NAMALWA (cell line): ENCODE data around the gene ZNF804B.

Experiments used
- DNase-seq: peaks from one replicate; pipeline ENCODE4 v3.0.0-alpha.2; 2015; ENCODE audit warnings: low spot score

Gene ZNF804B

DNA sequence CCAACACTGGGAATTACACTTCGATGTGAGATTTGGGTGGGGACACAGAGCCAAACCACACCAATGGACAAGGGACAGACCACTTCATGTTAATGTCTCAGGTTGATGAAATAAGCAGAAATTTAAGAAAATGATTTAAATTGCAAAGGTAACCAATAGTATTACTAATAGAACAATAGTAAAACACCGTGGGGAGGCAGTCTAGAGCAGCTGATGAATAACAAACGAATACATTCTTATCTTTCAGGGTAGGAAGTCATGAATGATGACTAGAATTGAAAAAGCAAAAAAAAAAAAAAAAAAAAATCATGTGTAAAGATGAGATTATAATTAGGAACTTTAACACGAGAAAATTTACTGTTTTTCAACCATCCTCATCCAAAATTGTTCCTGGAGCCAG is 207.9 kb downstream of the ZNF804B start:
- DNase-seq, result no peak

DNA sequence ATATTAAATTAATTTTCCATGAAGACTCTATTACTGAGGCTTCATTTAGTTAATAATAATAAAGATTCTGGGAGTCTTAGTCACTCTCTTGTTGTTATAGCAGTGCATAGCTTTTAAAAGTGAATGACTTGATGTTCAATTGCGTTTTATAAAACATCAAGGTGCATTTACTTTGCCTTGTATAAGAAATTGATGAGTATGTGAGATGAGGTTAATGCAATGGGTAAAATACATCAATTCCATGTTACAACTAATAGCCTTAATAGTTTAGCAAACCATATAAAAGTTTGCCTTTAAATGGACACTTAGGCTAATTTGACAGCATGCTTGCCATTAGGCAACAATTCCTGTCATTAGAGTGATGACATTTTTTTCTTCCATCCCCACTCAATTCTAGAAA is 209.7 kb downstream of the ZNF804B start:
- DNase-seq, result no peak

DNA sequence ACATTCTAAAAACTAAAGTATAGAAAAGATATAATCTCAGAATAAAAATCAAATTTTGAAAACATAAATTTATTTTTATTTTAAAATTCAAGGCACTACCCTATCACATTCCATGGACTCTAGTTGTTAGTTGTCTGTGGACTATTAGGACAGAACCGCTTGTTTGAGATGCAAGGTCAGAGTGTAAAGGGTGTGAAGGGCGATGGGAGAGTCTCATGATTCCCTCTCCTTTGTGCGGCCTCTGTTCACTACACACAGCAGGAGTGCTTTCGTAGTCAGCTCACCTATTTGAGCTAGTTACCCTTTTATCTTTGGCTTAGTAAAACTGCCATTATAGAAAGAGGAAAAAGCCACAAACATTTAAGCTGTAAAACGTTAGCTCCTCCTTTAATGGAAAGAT is 225.8 kb downstream of the ZNF804B start:
- DNase-seq, result no peak

GRCh38 chr7:89001306-89001705 is 241.8 kb downstream of the ZNF804B start:
- DNase-seq, result no peak

GRCh38 chr7:89002981-89003956 is 243.8 kb downstream of the ZNF804B start:
- peak; percentile 67 for DNase-seq

DNA sequence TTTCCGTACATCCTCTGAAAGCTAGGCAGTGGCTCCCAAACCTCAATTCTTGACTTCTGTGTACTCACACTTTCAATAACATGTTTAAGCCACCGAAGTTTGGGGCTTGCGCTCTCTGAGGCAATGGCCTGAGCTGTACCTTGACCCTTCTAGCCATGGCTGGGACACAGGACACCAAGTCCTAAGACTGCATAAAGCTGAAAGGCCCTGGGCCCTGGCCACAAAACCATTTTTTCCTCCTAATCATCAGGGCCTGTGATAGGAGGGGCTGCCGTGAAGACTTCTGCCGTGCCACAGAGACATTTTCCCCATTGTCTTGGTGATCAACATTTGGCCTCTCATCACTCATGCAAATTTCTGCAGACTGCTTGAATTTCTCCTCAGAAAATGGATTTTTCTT is 252.5 kb downstream of the ZNF804B start:
- no peak for DNase-seq

DNA sequence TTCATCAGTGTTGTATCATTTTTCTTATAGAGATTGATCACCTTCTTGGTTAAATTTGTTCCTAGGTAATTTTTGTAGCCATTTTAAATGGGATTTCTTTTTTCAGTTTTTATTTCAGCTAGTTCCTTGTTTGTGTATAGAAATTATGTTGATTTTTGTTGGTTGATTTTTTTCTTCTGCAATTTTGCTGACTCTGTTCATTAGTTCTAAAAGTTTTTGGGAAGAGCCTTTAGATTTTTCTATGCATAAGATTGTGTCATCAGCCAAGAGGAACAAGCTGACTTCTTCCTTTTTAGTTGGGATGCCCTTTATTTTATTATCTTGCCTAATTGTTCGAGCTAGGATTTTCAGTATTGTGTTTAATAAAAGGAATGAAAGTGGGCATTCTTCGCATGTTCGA is 258.2 kb downstream of the ZNF804B start:
- DNase-seq, result no peak

DNA sequence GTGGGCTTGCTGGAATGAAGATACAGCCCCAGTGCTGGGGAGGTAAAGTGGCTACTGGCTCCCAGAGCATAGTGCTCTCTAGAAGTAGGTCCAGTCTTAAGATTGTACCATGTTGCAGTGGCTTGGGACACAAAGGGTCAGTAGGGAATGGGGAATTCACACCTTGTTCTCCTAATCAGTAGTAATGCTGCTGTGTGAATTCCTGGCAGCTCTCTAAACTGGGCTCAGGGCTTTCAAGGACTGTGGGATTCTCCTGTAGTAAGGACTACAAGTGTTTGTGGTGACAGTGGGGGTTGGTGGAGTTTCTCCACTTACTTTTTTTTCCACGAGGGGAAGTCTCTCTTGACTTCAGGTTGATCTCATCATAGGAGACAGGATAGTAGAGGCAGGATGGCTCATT is 262.2 kb downstream of the ZNF804B start:
- no peak for DNase-seq

GRCh38 chr7:89023206-89023605 is 263.7 kb downstream of the ZNF804B start:
- DNase-seq, result no peak

- peak; percentile 72 for DNase-seq
Measured at GRCh38 chr7:89023877-89024276, 264.4 kb downstream of the ZNF804B start.

DNA sequence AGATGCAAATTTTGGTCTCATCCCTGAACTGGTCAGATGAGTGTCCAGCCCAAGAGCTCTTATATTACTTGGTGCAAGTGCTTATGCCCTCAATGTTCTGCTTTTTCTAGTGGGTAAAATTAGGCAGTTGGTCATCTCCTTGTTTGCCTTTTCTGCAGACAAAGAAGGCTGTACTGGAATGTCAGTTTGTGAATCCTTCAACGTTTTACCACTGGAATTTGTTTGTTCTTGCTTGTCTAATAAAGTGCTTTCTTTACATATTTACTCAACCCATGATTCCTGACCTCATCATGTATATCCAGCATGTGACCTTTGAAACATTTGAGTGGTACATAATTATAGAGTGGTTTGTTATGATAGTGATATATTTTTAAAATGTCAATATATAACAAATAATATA is 268.3 kb downstream of the ZNF804B start:
- DNase-seq, result peak; percentile 30

- DNase-seq, result peak; percentile 51
Measured at GRCh38 chr7:89028319-89028718, 268.8 kb downstream of the ZNF804B start.

- peak; percentile 79 for DNase-seq
Measured at GRCh38 chr7:89029864-89030263, 270.4 kb downstream of the ZNF804B start.

DNA sequence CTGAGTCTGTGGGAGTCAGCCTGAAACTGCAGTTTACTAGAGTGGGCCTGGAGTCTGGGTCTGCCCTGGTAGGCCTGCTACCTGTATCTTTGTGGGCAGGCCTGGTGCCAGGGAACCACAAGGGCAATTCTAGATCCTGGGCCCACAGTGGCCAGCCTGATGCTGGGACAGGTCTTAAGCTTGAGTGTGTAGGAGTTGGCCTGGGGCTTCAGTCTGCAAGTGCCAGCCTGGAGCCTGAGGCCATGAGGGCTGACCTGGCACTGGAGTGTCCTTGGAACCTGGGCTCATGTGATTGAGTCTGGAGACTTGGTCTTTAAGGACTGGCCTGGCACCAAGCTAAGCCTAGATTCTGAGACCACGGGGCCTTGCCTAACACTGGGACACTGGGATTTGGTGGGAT is 281.7 kb downstream of the ZNF804B start:
- DNase-seq, result no peak

GRCh38 chr7:89042940-89043339 is 283.4 kb downstream of the ZNF804B start:
- no peak for DNase-seq

DNA sequence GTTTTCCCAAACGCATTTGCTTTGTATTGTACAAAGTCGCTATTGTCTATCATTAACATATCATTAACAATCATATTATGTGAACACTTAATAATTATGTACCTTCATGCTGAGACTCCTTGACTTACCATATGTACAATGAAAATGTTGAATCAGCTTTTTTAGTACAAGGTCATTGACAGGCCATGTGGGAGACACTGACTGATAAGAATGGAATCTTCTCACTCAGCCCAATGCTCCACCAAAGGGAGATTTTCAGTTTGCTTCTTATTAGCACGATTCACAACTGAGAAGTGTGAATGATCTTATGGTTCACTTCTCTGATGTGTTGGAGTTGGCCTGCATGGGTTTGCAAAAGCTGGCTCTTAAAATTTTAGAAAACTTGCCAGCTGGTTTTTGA is 289.5 kb downstream of the ZNF804B start:
- DNase-seq, result no peak

DNA sequence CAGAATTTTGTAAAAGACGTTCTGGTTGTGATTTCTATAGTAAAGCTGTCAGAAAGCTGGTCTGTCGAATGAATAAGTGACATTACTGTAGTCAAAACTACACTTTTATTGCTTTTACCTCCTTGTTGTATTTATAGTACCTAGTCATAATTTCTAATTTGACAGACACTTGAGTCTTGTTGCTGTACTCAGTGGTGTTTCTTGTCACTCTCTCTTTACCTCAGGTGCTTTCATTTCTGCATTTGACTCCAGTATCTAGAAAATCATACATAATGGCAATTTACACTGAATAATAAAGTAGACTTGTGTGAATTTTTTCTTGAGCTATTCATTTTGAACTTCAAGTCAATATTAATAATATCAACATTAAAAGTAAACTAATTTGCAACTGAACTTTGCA is 293.6 kb downstream of the ZNF804B start:
- no peak for DNase-seq

- no peak for DNase-seq
Measured at GRCh38 chr7:89054361-89054760, 294.9 kb downstream of the ZNF804B start.

DNA sequence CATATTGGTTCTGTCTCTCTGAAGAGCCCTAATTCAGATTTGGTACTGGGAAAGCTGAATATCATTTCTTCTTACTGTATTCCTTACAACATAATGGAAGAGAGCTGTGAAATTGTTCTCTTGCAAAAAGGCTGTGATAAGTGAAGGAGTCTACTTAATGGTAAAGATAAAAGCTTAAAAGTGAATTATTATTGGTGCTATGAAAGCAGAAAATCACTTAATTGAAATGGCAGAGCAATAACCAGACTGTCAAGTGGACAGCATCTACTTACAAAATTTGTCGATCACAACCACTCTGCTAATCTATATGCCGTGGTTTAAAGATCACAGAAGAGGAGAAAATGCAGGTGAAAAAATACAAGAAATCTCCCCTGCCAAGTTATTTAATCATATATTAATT is 300.7 kb downstream of the ZNF804B start:
- DNase-seq, result no peak

DNA sequence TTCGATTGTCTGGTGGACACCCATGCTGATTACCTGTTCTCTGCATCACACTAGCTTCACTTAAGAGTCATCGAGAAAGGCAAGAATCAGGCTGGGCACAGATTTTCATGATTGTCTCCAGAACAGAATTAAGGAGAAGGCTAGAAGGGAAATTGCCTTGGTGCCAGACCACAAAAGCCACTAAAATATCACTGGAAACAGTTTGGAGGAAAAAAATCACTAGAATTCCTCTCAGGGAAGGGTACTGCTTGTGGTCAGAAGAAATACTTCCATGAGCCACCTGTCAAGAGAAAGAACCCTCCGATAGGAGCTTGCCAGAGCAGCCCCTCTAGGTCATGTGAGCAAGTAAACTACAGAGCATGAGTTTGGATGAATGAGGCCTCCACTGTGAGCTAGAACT is 305.3 kb downstream of the ZNF804B start:
- no peak for DNase-seq

DNA sequence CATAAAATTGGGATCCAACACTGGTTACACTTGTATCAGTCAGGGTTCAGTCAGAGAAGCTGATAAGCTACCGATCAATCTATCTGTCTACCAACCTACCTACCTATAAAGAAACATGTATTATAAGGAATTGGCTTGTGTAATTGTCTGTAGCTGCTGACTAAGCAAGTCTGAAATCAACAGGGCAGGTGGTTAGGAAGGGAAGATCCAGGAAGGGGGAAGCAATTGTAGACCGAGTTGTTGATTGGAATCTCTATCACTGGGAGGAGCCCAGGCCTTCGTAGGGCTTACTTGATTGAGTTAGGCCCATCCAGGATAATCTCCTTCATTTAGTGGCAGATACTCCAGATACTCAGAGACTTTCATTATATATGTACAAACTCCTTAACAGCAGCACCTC is 307.5 kb downstream of the ZNF804B start:
- no peak for DNase-seq

DNA sequence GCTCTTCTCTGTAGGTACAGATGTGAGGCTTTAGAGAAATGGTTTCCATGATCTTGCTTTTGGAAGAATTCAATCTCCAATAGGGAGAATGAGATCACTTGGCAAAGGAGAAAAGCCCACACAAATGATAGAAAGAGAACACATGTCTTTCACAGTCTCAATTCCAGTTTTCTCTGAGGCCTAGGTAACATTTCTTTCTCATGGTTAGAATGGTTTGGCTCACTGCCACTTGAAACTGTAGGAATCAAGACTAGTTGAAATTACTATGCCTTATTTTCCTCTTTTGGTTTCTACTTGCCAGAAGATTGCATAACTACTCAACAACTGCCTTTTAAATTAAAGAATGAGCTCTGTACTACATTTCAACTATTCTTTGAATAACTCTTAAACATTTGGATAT is 312.6 kb downstream of the ZNF804B start:
- no peak for DNase-seq

DNA sequence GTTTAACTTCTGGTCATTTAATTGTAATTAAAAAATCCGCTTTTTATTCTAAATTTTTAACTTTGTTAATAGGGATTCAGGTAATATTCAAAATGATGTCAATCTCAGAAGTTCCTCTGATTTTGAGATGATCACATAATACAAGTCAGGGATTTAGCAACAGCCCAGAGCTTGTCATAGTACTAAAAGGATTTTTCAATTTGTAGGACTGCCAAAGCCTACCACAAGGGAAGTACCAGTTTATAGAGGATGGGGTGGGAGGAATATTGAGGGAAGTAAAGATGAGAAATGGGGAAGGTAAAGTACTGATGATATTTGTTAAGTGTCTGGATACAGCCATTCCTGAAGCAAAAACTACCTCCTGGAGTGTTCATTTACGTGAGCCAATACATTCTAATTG is 314.3 kb downstream of the ZNF804B start:
- no peak for DNase-seq

- no peak for DNase-seq
Measured at GRCh38 chr7:89077992-89078391, 318.5 kb downstream of the ZNF804B start.
